GM12878 (cell line): Measurements from ENCODE around the gene UFC1. TPM values are rescaled to one million over a fixed set of nuclear protein-coding genes. Genes with fewer than 3 reads are reported as not detected.

Source experiments
- ATAC-seq: fragments of 200-7000 bp; cut with Tn5 transposase; 3 replicates; pipeline ENCODE4 v1.9.1; 2020; ENCODE audit warnings: mild to moderate bottlenecking, moderate library complexity
- BruUV-seq: library from RNA; stranded (reverse); fragments of 400-500 nt; replicated peaks from 2 replicates; lab custom pipeline; 2021; lab: Mats Ljungman, UMichigan
- CTCF ChIA-PET: fragments of 300-600 bp; sonication (Branson Sonifier 250); formaldehyde crosslinking; extraction: SDS; loops from one replicate; lab custom pipeline; 2021; ENCODE audit warnings: inconsistent platforms; lab: Yijun Ruan, JAX
- POLR2A ChIA-PET: fragments of 350-600 bp; formaldehyde crosslinking; extraction: SDS; loops from one replicate; lab custom pipeline; 2021; ENCODE audit warnings: inconsistent platforms; lab: Charles Lee
- RAD21 ChIA-PET: fragments of 300-600 bp; sonication (Branson Sonifier 250); formaldehyde crosslinking; loops from one replicate; lab custom pipeline; 2023; ENCODE audit warnings: antibody characterized with exemption; ENCODE audit not compliant: unreplicated experiment; lab: Charles Lee
- SMC1A ChIA-PET: fragments of 300-600 bp; sonication (Branson Sonifier 250); formaldehyde crosslinking; loops from one replicate; lab custom pipeline; 2023; ENCODE audit not compliant: unreplicated experiment, uncharacterized antibody; lab: Charles Lee
- DNase-seq: peaks from one replicate; pipeline ENCODE4 v3.0.0-alpha.2; 2011; ENCODE audit warnings: low read depth, low spot score
- FAIRE-seq: peaks from 3 replicates; lab custom pipeline; 2011; peaks lifted over from hg19 to GRCh38; lab: Jason Lieb, UNC
- H2AFZ ChIP-seq: 2 replicates; pipeline ENCODE4 v1.6.0; 2011; ENCODE audit warnings: low read depth, low read length, control low read depth; ENCODE audit not compliant: control insufficient read depth
- H3K27ac ChIP-seq: 2 replicates; pipeline ENCODE4 v1.5.1; 2011; ENCODE audit warnings: control low read depth; ENCODE audit not compliant: control insufficient read depth, insufficient read depth
- H3K27me3 ChIP-seq, 2 experiments: replicated peaks in 1 of 2; 2 replicates each; pipeline versions ENCODE4 v1.6.0 to v1.6.1; 2011; ENCODE audit warnings: low read length in 1 of 2; ENCODE audit not compliant: control insufficient read depth in 2 of 2, insufficient read depth in 2 of 2
- H3K36me3 ChIP-seq, 2 experiments: 2 replicates each; pipeline ENCODE4 v1.5.1; 2011; ENCODE audit warnings: low read length in 1 of 2; ENCODE audit not compliant: control insufficient read depth in 2 of 2, insufficient read depth in 2 of 2
- H3K4me1 ChIP-seq: 2 replicates; pipeline ENCODE4 v1.6.1; 2011; ENCODE audit warnings: mild to moderate bottlenecking, low read length, moderate library complexity, mixed read lengths; ENCODE audit not compliant: control insufficient read depth, insufficient read depth
- H3K4me2 ChIP-seq: 2 replicates; pipeline ENCODE4 v1.6.0; 2011; ENCODE audit warnings: control low read depth; ENCODE audit not compliant: control insufficient read depth, insufficient read depth
- H3K4me3 ChIP-seq: fragments of 200-600 bp; sonication (generic); 2 replicates; pipeline ENCODE4 v1.5.1; 2016
- H3K79me2 ChIP-seq: 2 replicates; pipeline ENCODE4 v1.6.0; 2011; ENCODE audit warnings: low read length; ENCODE audit not compliant: control insufficient read depth, insufficient read depth
- H3K9ac ChIP-seq: 2 replicates; pipeline ENCODE4 v1.8.0; 2011; ENCODE audit warnings: low read length, control low read depth, mixed read lengths; ENCODE audit not compliant: control insufficient read depth, insufficient read depth
- H3K9me3 ChIP-seq: replicated peaks from 3 replicates; pipeline ENCODE4 v1.5.1; 2011; ENCODE audit warnings: mild to moderate bottlenecking, low read length; ENCODE audit not compliant: control insufficient read depth, insufficient read depth
- H4K20me1 ChIP-seq: 2 replicates; pipeline ENCODE4 v1.6.0; 2011; ENCODE audit not compliant: control insufficient read depth, insufficient read depth
- BHLHE40 ChIP-seq, 2 experiments: fragments of 450-650 bp in 1 of 2; IDR thresholded peaks; 2 replicates each; pipeline ENCODE4 v1.6.1; 2011 to 2017; ENCODE audit warnings: low read depth in 2 of 2, borderline replicate concordance in 1 of 2, improper control_type of control experiment in 1 of 2, low read length in 1 of 2, mild to moderate bottlenecking in 1 of 2
- CEBPZ ChIP-seq: fragments of 150-350 bp; IDR thresholded peaks from 2 replicates; pipeline ENCODE4 v1.6.1; 2016; ENCODE audit warnings: low read depth, low read length
- EED ChIP-seq: sonication (generic); IDR thresholded peaks from 2 replicates; pipeline ENCODE4 v1.6.1; 2016; ENCODE audit warnings: antibody characterized with exemption, low read depth
- EGR1 ChIP-seq, 2 experiments: IDR thresholded peaks; 1 replicate in 1 of 2; 2 replicates in 1 of 2; pipeline ENCODE4 v1.6.1; 2011 to 2012; ENCODE audit warnings: low read depth in 2 of 2, low read length in 2 of 2, borderline replicate concordance in 1 of 2, mild to moderate bottlenecking in 1 of 2, moderate library complexity in 1 of 2
- HDAC2 ChIP-seq: fragments of 200-600 bp; sonication (generic); IDR thresholded peaks from 2 replicates; pipeline ENCODE4 v1.6.1; 2017
- IRF4 ChIP-seq: IDR thresholded peaks from 2 replicates; pipeline ENCODE4 v1.6.1; 2011; ENCODE audit warnings: low read depth, low read length
- MEF2B ChIP-seq: fragments of 450-650 bp; IDR thresholded peaks from 2 replicates; pipeline ENCODE4 v1.6.1; 2018; ENCODE audit warnings: mild to moderate bottlenecking, moderate library complexity; ENCODE audit not compliant: partially characterized antibody, poor library complexity, severe bottlenecking
- MTA2 ChIP-seq: fragments of 450-650 bp; IDR thresholded peaks from 2 replicates; pipeline ENCODE4 v1.6.1; 2016; ENCODE audit warnings: low read depth, mild to moderate bottlenecking, moderate library complexity
- MYC ChIP-seq: IDR thresholded peaks from 2 replicates; pipeline ENCODE4 v1.6.1; 2011; ENCODE audit warnings: mild to moderate bottlenecking, low read length, moderate library complexity, inconsistent platforms; ENCODE audit not compliant: insufficient read depth, insufficient replicate concordance, insufficient read length, severe bottlenecking
- NBN ChIP-seq: fragments of 450-650 bp; IDR thresholded peaks from 2 replicates; pipeline ENCODE4 v1.6.1; 2016
- NFXL1 ChIP-seq: fragments of 450-650 bp; IDR thresholded peaks from 2 replicates; pipeline ENCODE4 v1.6.1; 2017; ENCODE audit warnings: antibody characterized with exemption, mild to moderate bottlenecking, borderline replicate concordance
- PKNOX1 ChIP-seq: fragments of 450-650 bp; IDR thresholded peaks from 2 replicates; pipeline ENCODE4 v1.6.1; 2016; ENCODE audit warnings: mild to moderate bottlenecking
- RAD21 ChIP-seq: IDR thresholded peaks from 2 replicates; pipeline ENCODE4 v1.6.1; 2011; ENCODE audit warnings: mild to moderate bottlenecking, low read depth, low read length, moderate library complexity; ENCODE audit not compliant: insufficient read depth
- RAD51 ChIP-seq: fragments of 450-650 bp; IDR thresholded peaks from 2 replicates; pipeline ENCODE4 v1.6.1; 2016; ENCODE audit warnings: moderate library complexity, mild to moderate bottlenecking, inconsistent platforms
- SMARCA5 ChIP-seq: fragments of 450-650 bp; IDR thresholded peaks from 2 replicates; pipeline ENCODE4 v1.6.1; 2017; ENCODE audit warnings: mild to moderate bottlenecking
- SREBF1 ChIP-seq: IDR thresholded peaks from 2 replicates; pipeline ENCODE4 v1.6.1; 2012; ENCODE audit warnings: mild to moderate bottlenecking, low read length
- WRNIP1 ChIP-seq: IDR thresholded peaks from 2 replicates; pipeline ENCODE4 v1.6.1; 2011; ENCODE audit warnings: low read depth, low read length, improper control_type of control experiment, borderline replicate concordance
- YBX1 ChIP-seq: fragments of 450-650 bp; IDR thresholded peaks from 2 replicates; pipeline ENCODE4 v1.6.1; 2016; ENCODE audit warnings: antibody characterized with exemption
- YY1 ChIP-seq: IDR thresholded peaks from 2 replicates; pipeline ENCODE4 v1.6.1; 2011; ENCODE audit warnings: low read depth, mild to moderate bottlenecking, low read length
- WGBS: methylation state at CpG from one replicate; pipeline ENCODE4 v1.1.6; 2016; ENCODE audit warnings: low lambda C conversion rate; ENCODE audit not compliant: insufficient replicate concordance, insufficient coverage; ENCODE audit errors: missing lambda C conversion rate; 5-methylcytosine and 5-hydroxymethylcytosine counted together
- in situ Hi-C: fragments of 300-500 bp; cut with MboI; formaldehyde crosslinking; loops from 9 replicates; pipeline ENCODE4 v1.14.3; 2018; ENCODE audit warnings: mixed read lengths
- intact Hi-C: fragments of 100-400 bp; cut with micrococcal nuclease; formaldehyde crosslinking; loops from one replicate; pipeline ENCODE4 v1.14.2; 2022; ENCODE audit not compliant: unreplicated experiment
- polyA plus RNA-seq, 11 experiments: library from polyadenylated mRNA; depleted of rRNA in 4 of 11; unstranded in 6 of 11; stranded (reverse) in 5 of 11; fragments of >200 nt; fragmentation: Nextera tagmentation in 4 of 11; fragmentation: Illumina TruSeq in 1 of 11; extraction: Ambion mirVana in 4 of 11; extraction: Trizol in 1 of 11; gene quantifications; 1 replicate in 1 of 11; 2 replicates in 10 of 11; pipeline versions ENCODE4 v1.2.1 to v1.2.3, GENCODE V29; 2011 to 2016; ENCODE audit warnings: inconsistent platforms in 2 of 11, missing spikeins in 2 of 11, low read depth in 1 of 11
- total RNA-seq, 4 experiments: library from RNA; depleted of rRNA in 3 of 4; stranded (reverse); fragments of >200 nt in 3 of 4; fragmentation: Illumina TruSeq in 1 of 4; extraction: Trizol in 1 of 4; gene quantifications; 2 replicates each; pipeline versions ENCODE4 v1.2.1 to v1.2.3, GENCODE V29; 2013 to 2021

UFC1 gene
- total and polyA plus RNA-seq, 10 of the 15 experiments (the other 5 are each of a cell fraction or from before 2014, with no cell fraction given): 95.9 to 239 (median 151) TPM

GRCh38 chr1:161165742-161166668, 12.2 kb downstream of the UFC1 start, which contains the start of gene PPOX:
TSS of gene PPOX (plus strand) at chr1:161166426. CDS start at chr1:161166848, 422 bp downstream.
- Histone ChIP-seq H3K36me3 (peaks cover 6 to 10% of the 10 kb centered on the region in 2 experiments; a peak in 3 of 4 replicates), H3K27ac (peak within 1 kb of the TSS; percentile 54), H3K79me2 (no peaks in the 10 kb centered on the region), H3K4me2 (peak within 1 kb of the TSS; percentile 99), H3K9ac (peak within 1 kb of the TSS; percentile 68), H3K27me3 (no peaks in the 10 kb centered on the region), H4K20me1 (no peaks in the 10 kb centered on the region), H3K4me3 (peak within 1 kb of the TSS; percentile 86), H3K9me3 (no peaks in the 10 kb centered on the region), H2AFZ (peak within 1 kb of the TSS; percentile 78), H3K4me1 (peaks cover 8% of the 10 kb centered on the region)
- BruUV-seq: TSS peak; percentile 58
- WGBS: 2% methylated on average over 54 of the region's 54 CpGs
- FAIRE-seq (peak; percentile 99), DNase-seq (peak; percentile 92), ATAC-seq (peak; percentile 97)
- CTCF ChIA-PET: interaction anchor here (0.6 to 5.0 kb wide), 33 partner anchors 9 to 223 kb away, joined by 3 to 60 read pairs (median 5); partner anchors contain the start of genes APOA2, B4GALT3, CFAP126 and DEDD
- RAD21 ChIA-PET: interaction anchor here (0.9 to 4.8 kb wide), 19 partner anchors 10 to 573 kb away, joined by 3 to 34 read pairs (median 5); partner anchors contain the start of genes ARHGAP30, B4GALT3, DEDD and NDUFS2
- intact Hi-C loops (no loop called here), in situ Hi-C loops (no loop called here)
- SMC1A ChIA-PET: interaction anchor here (0.7 to 3.5 kb wide), 25 partner anchors 8 to 331 kb away, joined by 3 to 18 read pairs (median 5); partner anchors contain the start of genes APOA2, B4GALT3, CFAP126 and NDUFS2
- POLR2A ChIA-PET: interaction anchor here (0.5 to 2.9 kb wide), 21 partner anchors 8 to 232 kb away, joined by 3 to 17 read pairs (median 5); partner anchors contain the start of genes ARHGAP30, B4GALT3, DEDD and NDUFS2
- TF ChIP-seq EED: no peak
- TF ChIP-seq RAD51: peak; percentile 85
- peak; percentile 66; the same call in 1 of the 2 replicates for TF ChIP-seq SMARCA5
- no peak for TF ChIP-seq WRNIP1
- peak in 1 of 2 experiments; percentile 21; a peak in 1 of 3 replicates for TF ChIP-seq EGR1 (IDR thresholded peaks at IDR 0.05; ENCODE audit: borderline replicate concordance in 1 of 2, low read depth in 2 of 2, low read length in 2 of 2)
- TF ChIP-seq YBX1: no peak
- TF ChIP-seq RAD21: peak; percentile 26; the same call in 1 of the 2 replicates
- TF ChIP-seq SREBF1: no peak; the same call in 1 of the 2 replicates
- TF ChIP-seq MTA2: no peak
- TF ChIP-seq MYC: no peak
- TF ChIP-seq CEBPZ: no peak
- TF ChIP-seq NBN: peak; percentile 79; the same call in 1 of the 2 replicates
- TF ChIP-seq YY1: peak; percentile 70
- TF ChIP-seq BHLHE40 (IDR thresholded peaks at IDR 0.05; ENCODE audit: borderline replicate concordance in 1 of 2, low read depth in 2 of 2, low read length in 1 of 2): peak; percentile 96 to 98
- TF ChIP-seq NFXL1: no peak
- peak; percentile 22 for TF ChIP-seq MEF2B
- no peak; the same call in 1 of the 2 replicates for TF ChIP-seq IRF4
- TF ChIP-seq PKNOX1: peak; percentile 79
- no peak for TF ChIP-seq HDAC2
